Measurements from ENCODE around the gene TMEM80. TPM values are rescaled to one million over a fixed set of nuclear protein-coding genes. Genes with fewer than 3 reads are reported as not detected.
"Not testable (repeated sequence)": the region's sequence is repeated elsewhere in the genome, so short reads cannot be mapped to it uniquely, and the experiment has no call there.

The TMEM80 gene
- polyA plus RNA-seq (2011; rRNA removed) = 19.5 and 21.7 TPM in 2 replicates
- polyA minus RNA-seq (2011; rRNA and poly(A)+ RNA removed) = 4.3 and 9.6 TPM in 2 replicates

GRCh38 chr11:695538-696248, at the start of gene TMEM80:
TSS of gene TMEM80 (plus strand) at chr11:695816. CDS start at chr11:695828, 12 bp downstream.
- peak within 1 kb of the TSS; percentile 81 for H3K4me3 ChIP-seq (ENCODE audit: low read depth, low read length)
- H3K36me3 ChIP-seq (ENCODE audit: control insufficient read depth, insufficient read depth, low read length) = peaks cover 9% of the 10 kb centered on the region
- CTCF ChIA-PET = interaction anchor here (0.8 to 5.1 kb wide), 6 partner anchors 9 to 247 kb away, joined by 3 to 40 read pairs (median 4); partner anchors contain the start of gene EPS8L2
- no peaks in the 10 kb centered on the region for H3K27me3 ChIP-seq (ENCODE audit: control insufficient read depth, insufficient read depth, low read length)
- TF ChIP-seq CTCF (IDR thresholded peaks at IDR 0.05; ENCODE audit: insufficient read depth, low read depth, low read length) = no peak
- peak; percentile 67 for DNase-seq (ENCODE audit: low read depth)
- POLR2A ChIA-PET = interaction anchor here (0.5 to 0.8 kb wide), 2 partner anchors 33 to 132 kb away, joined by 3 to 7 read pairs; no protein-coding TSS in a partner anchor

GRCh38 chr11:646214-646613, 49.4 kb upstream of the TMEM80 start:
- peaks cover 8% of the 10 kb centered on the region for H3K36me3 ChIP-seq (ENCODE audit: control insufficient read depth, insufficient read depth, low read length)
- POLR2A ChIA-PET = no interaction called here
- CTCF ChIA-PET = interaction anchor here (0.6 to 0.8 kb wide), 2 partner anchors 81 to 1200 kb away, joined by 3 to 6 read pairs; no protein-coding TSS in a partner anchor

GRCh38 chr11:647672-648158, 47.9 kb upstream of the TMEM80 start:
- H3K4me3 ChIP-seq (ENCODE audit: low read depth, low read length); POLR2A ChIA-PET; H3K27me3 ChIP-seq (ENCODE audit: control insufficient read depth, insufficient read depth, low read length); H3K36me3 ChIP-seq (ENCODE audit: control insufficient read depth, insufficient read depth, low read length); DNase-seq (ENCODE audit: low read depth): not testable (repeated sequence)
- CTCF ChIA-PET = interaction anchor here (1.4 kb wide), 1 partner anchor 8 kb away, joined by 5 read pairs; no protein-coding TSS in a partner anchor

More at GRCh38 chr11:646214-646613, 49.4 kb upstream of the TMEM80 start:
- no peak for DNase-seq (ENCODE audit: low read depth)
- Histone ChIP-seq H3K27me3 (ENCODE audit: control insufficient read depth, insufficient read depth, low read length) (no peaks in the 10 kb centered on the region), H3K4me3 (ENCODE audit: low read depth, low read length) (no peak overlapping the region)
- no peak for TF ChIP-seq CTCF (IDR thresholded peaks at IDR 0.05; ENCODE audit: insufficient read depth, low read depth, low read length)

GRCh38 chr11:650482-650881, 45.1 kb upstream of the TMEM80 start:
- no peak for DNase-seq (ENCODE audit: low read depth)
- no peaks in the 10 kb centered on the region for H3K27me3 ChIP-seq (ENCODE audit: control insufficient read depth, insufficient read depth, low read length)
- POLR2A ChIA-PET = no interaction called here
- CTCF ChIA-PET = interaction anchor here (0.6 to 1.3 kb wide), 2 partner anchors 12 to 52 kb away, joined by 3 to 8 read pairs; no protein-coding TSS in a partner anchor
- H3K36me3 ChIP-seq (ENCODE audit: control insufficient read depth, insufficient read depth, low read length) = peaks cover 7% of the 10 kb centered on the region
- no peak for TF ChIP-seq CTCF (IDR thresholded peaks at IDR 0.05; ENCODE audit: insufficient read depth, low read depth, low read length)
- no peak overlapping the region for H3K4me3 ChIP-seq (ENCODE audit: low read depth, low read length)

GRCh38 chr11:653136-653535, 42.5 kb upstream of the TMEM80 start:
- H3K27me3 ChIP-seq (ENCODE audit: control insufficient read depth, insufficient read depth, low read length); DNase-seq (ENCODE audit: low read depth); POLR2A ChIA-PET; H3K4me3 ChIP-seq (ENCODE audit: low read depth, low read length): not testable (repeated sequence)
- H3K36me3 ChIP-seq (ENCODE audit: control insufficient read depth, insufficient read depth, low read length) = peaks cover 12% of the 10 kb centered on the region
- CTCF ChIA-PET = interaction anchor here (0.7 kb wide), 1 partner anchor 70 kb away, joined by 4 read pairs; no protein-coding TSS in a partner anchor

GRCh38 chr11:653837-654236, 41.8 kb upstream of the TMEM80 start:
- ChIA-PET CTCF (no interaction called here), POLR2A (no interaction called here)
- Histone ChIP-seq H3K27me3 (ENCODE audit: control insufficient read depth, insufficient read depth, low read length) (no peaks in the 10 kb centered on the region), H3K36me3 (ENCODE audit: control insufficient read depth, insufficient read depth, low read length) (peaks cover 14% of the 10 kb centered on the region), H3K4me3 (ENCODE audit: low read depth, low read length) (no peak overlapping the region)
- no peak for DNase-seq (ENCODE audit: low read depth)
- TF ChIP-seq CTCF (IDR thresholded peaks at IDR 0.05; ENCODE audit: insufficient read depth, low read depth, low read length) = no peak

GRCh38 chr11:654444-654843, 41.2 kb upstream of the TMEM80 start:
- H3K4me3 ChIP-seq (ENCODE audit: low read depth, low read length); POLR2A ChIA-PET; H3K27me3 ChIP-seq (ENCODE audit: control insufficient read depth, insufficient read depth, low read length); DNase-seq (ENCODE audit: low read depth); CTCF ChIA-PET: not testable (repeated sequence)
- peaks cover 16% of the 10 kb centered on the region for H3K36me3 ChIP-seq (ENCODE audit: control insufficient read depth, insufficient read depth, low read length)

All from BJ (cell line).